Measurements from ENCODE around the gene TMEM240.
A peak's percentile ranks its signal among the peaks of the same experiment; 100 is the strongest.
"Not testable (repeated sequence)": the region's sequence is repeated elsewhere in the genome, so short reads cannot be mapped to it uniquely, and the experiment has no call there.

The TMEM240 gene

DNA sequence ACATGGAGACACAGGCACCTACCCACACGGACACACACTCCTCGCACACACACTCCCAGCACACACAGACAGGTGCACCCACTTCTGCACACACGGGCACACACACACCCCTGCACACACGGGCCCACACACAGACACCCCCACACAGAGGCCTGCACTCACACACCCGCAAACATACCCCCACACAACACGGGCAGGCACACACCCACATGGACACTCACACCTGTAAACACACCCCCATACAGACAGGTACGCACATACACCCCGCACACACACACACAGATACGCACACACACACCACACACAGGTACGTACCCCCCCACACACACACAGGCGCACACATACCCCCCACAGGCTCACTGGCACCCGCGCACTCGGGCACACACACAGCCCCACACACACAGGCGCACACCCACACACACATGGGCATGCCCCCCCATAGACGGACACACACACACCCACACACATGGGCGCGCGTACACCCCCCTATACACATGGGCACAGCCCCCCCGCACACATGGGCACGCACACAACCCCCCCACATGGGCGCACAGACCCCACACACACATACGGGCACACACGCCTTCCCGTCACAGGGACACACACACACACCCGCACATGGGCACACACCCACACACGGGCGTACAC lies 22.3 kb downstream of the TMEM240 start:
- Histone ChIP-seq H3K36me3 (peaks cover 29 to 72% (median 56%) of the 10 kb centered on the region in 11 experiments), H3K4me2 (no peak overlapping the region)

DNA sequence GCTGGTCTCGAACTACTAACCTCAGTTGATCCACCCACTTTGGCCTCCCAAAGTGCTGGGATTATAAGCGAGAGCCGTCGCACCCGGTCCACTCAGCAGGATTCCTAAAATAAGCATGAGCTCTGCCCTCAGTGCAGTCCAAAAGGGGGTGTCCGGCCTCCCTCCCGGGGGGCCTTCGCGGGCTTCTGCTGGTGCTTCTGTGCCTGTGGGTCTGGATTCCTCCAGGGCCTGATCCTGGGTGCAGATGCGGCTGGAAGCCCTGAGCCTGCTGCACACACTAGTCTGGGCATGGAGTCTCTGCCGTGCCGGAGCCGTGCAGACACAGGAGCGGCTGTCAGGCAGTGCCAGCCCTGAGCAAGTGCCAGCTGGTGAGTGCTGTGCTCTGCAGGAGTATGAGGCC lies 23.5 kb downstream of the TMEM240 start:
- H3K27me3 ChIP-seq; H3K4me3 ChIP-seq; H3K4me2 ChIP-seq; H3K9me3 ChIP-seq (replicated peaks in 1 of 11); H3K27ac ChIP-seq: not testable (repeated sequence)
- Histone ChIP-seq H3K9ac (0 out of 22 replicates have a peak overlapping the region, but pooled peaks of 1 of the 11 experiments have one; percentile 9), H3K36me3 (peaks cover 29 to 61% (median 52%) of the 10 kb centered on the region in 11 experiments), H3K4me1 (peaks cover 20 to 28% (median 26%) of the 10 kb centered on the region in 10 experiments), H4K20me1 (peaks cover 0 to 63% (median 44%) of the 10 kb centered on the region in 11 experiments; a peak in 17 of 22 replicates)

More for the DNA sequence above, 22.3 kb downstream of the TMEM240 start:
- Histone ChIP-seq H3K4me1 (peaks cover 26 to 40% (median 38%) of the 10 kb centered on the region in 10 experiments), H3K4me3 (no peak overlapping the region), H3K9me3 (replicated peaks in 1 of 11) (no peaks in the 10 kb centered on the region), H3K27ac (no peak overlapping the region), H3K9ac (no peak overlapping the region), H4K20me1 (peaks cover 0 to 75% (median 56%) of the 10 kb centered on the region in 11 experiments; a peak in 21 of 22 replicates), H3K27me3 (peaks cover 0 to 8% (median 0%) of the 10 kb centered on the region in 11 experiments; a peak in 3 of 22 replicates)
- no peak for TF ChIP-seq Cebpa-rat (IDR thresholded peaks at IDR 0.05)

DNA sequence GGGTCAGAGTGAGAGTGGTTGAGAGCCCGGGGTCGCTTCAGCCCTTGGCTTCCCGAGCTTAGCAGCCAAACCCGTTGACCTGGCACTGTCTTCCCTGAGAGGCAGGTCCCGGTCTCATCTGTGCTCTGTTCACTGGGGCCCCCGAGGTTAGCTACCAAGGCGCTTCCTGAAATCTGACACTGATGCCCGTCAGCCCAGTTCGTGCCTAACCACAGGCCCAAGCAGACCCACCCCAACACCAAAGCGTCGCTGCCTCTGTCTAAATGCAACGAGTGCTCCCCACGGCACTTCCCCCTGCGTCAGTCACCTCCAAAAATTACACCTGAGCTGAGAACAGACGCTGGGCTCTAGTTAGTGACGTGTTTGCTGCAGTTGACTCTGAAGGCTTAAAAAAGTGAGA lies 26.0 kb downstream of the TMEM240 start:
- peak overlapping the region in 8 of 11 experiments; percentile 24 to 59 (median 44); a peak in 14 of 22 replicates for H3K9ac ChIP-seq
- H3K27me3 ChIP-seq, result not testable (repeated sequence)

DNA sequence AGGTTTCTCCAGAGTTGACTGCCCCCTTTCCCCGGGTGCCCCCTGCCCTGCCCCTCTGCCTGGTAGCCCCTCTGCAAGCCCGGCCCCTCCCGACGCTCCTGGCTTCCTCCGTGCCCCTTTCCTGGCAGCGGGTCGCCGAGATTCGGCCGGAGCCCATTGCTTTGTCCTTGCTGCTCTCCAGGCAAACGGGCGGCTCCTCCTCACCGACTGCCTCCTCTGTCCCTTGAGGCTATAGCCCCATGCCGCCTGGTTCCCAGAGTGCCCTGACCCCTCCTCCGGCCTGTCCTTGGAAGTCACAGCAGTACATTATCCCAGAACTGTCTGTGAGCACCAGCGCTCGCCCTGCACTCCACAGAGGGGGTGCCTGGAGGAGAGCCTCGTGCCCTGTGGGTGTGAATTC lies 26.7 kb downstream of the TMEM240 start:
- Histone ChIP-seq H3K4me1 (peaks cover 32 to 49% (median 42%) of the 10 kb centered on the region in 10 experiments), H3K4me3 (peak overlapping the region in 6 of 10 experiments; percentile 34 to 79 (median 44); a peak in 11 of 20 replicates), H4K20me1 (peaks cover 0 to 42% (median 24%) of the 10 kb centered on the region in 11 experiments; a peak in 17 of 22 replicates), H3K9ac (peak overlapping the region in 9 of 11 experiments; percentile 5 to 59 (median 44); a peak in 12 of 22 replicates), H3K4me2 (peak overlapping the region; percentile 58 to 79 (median 69)), H3K36me3 (peaks cover 17 to 34% (median 29%) of the 10 kb centered on the region in 11 experiments)
- not testable (repeated sequence) for H3K27ac ChIP-seq; H3K9me3 ChIP-seq (replicated peaks in 1 of 11); H3K27me3 ChIP-seq

More for the DNA sequence above, 26.0 kb downstream of the TMEM240 start:
- Histone ChIP-seq H3K36me3 (peaks cover 17 to 38% (median 29%) of the 10 kb centered on the region in 11 experiments), H3K4me2 (peak overlapping the region; percentile 58 to 79 (median 69)), H3K27ac (peak overlapping the region in 1 of 11 experiments; percentile 22; a peak in 1 of 22 replicates), H4K20me1 (peaks cover 0 to 42% (median 24%) of the 10 kb centered on the region in 11 experiments; a peak in 17 of 22 replicates), H3K4me1 (peaks cover 31 to 44% (median 36%) of the 10 kb centered on the region in 10 experiments), H3K4me3 (peak overlapping the region in 3 of 10 experiments; percentile 25 to 35 (median 27); a peak in 1 of 20 replicates)
- H3K9me3 ChIP-seq (replicated peaks in 1 of 11), result not testable (repeated sequence)

DNA sequence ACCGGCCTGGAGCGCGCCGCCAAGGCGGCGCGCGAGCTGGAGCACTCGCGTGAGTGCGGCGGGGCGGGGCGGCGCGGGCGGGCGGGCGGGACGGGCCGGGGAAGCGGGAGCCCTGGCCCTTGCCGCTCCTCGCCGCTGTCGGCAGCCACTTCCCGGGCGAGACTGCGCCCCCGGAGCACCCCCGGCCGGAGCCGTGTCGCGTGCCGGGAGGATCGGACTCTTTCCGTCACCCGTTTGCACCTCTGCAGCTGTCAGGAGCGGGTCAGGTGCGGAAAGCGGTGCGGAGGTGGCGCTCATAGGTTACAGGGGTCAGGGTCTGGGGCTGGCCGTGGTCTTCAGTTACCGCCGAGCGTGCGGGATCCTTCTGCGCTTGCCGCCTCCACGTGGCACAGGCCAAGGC lies 28.0 kb downstream of the TMEM240 start:
- Histone ChIP-seq H3K27ac (peak overlapping the region in 9 of 11 experiments; percentile 40 to 93 (median 91); a peak in 15 of 22 replicates), H3K4me3 (peak overlapping the region; percentile 66 to 89 (median 76)), H3K4me2 (peak overlapping the region; percentile 68 to 89 (median 74); a peak in 19 of 22 replicates), H4K20me1 (peaks cover 0 to 40% (median 24%) of the 10 kb centered on the region in 11 experiments; a peak in 17 of 22 replicates), H3K36me3 (peaks cover 11 to 24% (median 22%) of the 10 kb centered on the region in 11 experiments), H3K4me1 (peaks cover 32 to 53% (median 45%) of the 10 kb centered on the region in 10 experiments), H3K9ac (peak overlapping the region; percentile 69 to 93 (median 91); a peak in 21 of 22 replicates)
- not testable (repeated sequence) for H3K27me3 ChIP-seq; H3K9me3 ChIP-seq (replicated peaks in 1 of 11)

DNA sequence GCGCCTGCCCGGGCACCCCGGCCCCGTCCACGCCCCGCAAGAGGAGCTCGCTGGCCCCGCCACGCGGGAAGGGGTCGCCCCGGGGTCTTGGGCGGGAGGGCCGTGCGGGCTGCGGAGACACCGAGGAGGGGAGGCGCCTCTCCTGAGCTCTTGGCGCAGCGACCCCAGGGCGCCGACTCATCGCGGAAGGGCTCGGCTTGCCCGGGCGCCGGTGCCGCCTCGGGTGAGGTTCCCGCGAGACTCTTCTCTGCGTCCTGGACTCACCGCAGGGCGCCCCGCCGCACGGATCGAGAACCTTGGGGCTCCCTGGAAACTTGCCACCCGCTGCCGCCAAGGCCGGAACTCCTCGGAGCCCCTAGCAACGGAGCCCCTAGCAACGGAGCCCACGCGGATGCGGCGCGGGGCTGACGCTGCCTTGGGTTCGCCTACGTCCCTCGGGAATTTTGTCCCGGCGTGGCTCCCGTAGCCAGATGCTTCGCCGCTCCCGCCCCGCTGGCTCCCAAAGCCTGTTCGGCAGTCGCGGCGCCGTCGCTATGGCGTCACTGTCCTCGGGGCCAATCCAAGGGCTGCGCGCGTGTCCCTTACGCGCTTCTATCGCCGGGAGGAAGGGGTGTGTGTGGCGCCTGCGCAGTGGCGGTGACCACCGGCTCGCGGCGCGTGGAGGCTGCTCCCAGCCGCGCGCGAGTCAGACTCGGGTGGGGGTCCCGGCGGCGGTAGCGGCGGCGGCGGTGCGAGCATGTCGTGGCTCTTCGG lies 28.7 kb downstream of the TMEM240 start, which contains the start of gene ATAD3A:
Gene ATAD3A, plus strand, starts transcription at position 630 of the 753 bp plus-strand sequence. Its CDS starts 107 bp downstream, at position 737.
- Histone ChIP-seq H3K9me3 (replicated peaks in 1 of 11) (no peaks in the 10 kb centered on the region), H3K4me1 (peaks cover 32 to 53% (median 46%) of the 10 kb centered on the region in 10 experiments), H3K27me3 (no peaks in the 10 kb centered on the region), H3K36me3 (peaks cover 7 to 20% (median 18%) of the 10 kb centered on the region in 11 experiments), H3K4me3 (peak within 1 kb of the TSS; percentile 66 to 89 (median 76)), H3K27ac (peak within 1 kb of the TSS; percentile 77 to 93 (median 90)), H4K20me1 (peaks cover 0 to 35% (median 22%) of the 10 kb centered on the region in 11 experiments; a peak in 17 of 22 replicates), H3K9ac (peak within 1 kb of the TSS; percentile 86 to 93 (median 91)), H3K4me2 (peak within 1 kb of the TSS; percentile 74 to 98 (median 91))
- no peak for TF ChIP-seq Cebpa-rat (IDR thresholded peaks at IDR 0.05)

DNA sequence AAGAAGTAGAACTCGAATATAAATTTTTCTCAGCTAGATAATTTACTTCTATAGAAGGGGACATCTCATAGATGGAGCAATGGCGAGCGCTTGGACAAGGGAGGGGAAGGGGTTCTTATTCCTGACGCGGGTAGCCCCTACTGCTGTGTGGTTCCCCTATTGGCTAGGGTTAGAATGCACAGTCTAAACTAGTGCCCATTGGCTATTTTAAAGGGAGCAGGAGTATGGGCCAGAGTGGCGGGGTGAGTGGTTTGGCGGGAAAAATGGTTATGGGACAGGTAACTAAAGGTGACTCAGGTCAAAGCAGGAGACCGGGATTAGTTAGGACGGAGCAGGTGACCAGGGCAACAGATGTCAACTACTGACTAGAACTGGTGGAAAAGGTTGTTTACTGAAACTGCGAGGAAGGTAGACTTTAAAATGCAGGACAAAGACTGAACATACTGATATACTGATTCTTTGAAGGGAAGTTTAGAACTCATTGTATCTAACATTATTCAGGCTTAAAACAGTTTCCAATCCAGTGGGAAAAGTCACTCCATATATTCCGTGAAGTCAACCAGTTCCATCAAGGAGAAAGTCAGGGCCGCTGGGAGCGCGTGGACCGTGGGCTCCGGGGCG lies 29.4 kb downstream of the TMEM240 start:
- H3K36me3 ChIP-seq, result peaks cover 0 to 13% (median 11%) of the 10 kb centered on the region in 11 experiments; a peak in 18 of 22 replicates
- H3K4me2 ChIP-seq, result peak overlapping the region; percentile 72 to 98 (median 91)
- H3K9me3 ChIP-seq (replicated peaks in 1 of 11), result no peaks in the 10 kb centered on the region
- peak overlapping the region; percentile 86 to 93 (median 91) for H3K9ac ChIP-seq
- H3K27ac ChIP-seq, result peak overlapping the region; percentile 77 to 93 (median 90)
- no peak for TF ChIP-seq Cebpa-rat (IDR thresholded peaks at IDR 0.05)
- peak overlapping the region; percentile 66 to 89 (median 76) for H3K4me3 ChIP-seq
- H3K27me3 ChIP-seq, result no peaks in the 10 kb centered on the region
- H3K4me1 ChIP-seq, result peaks cover 38 to 59% (median 50%) of the 10 kb centered on the region in 10 experiments
- H4K20me1 ChIP-seq, result peaks cover 0 to 29% (median 17%) of the 10 kb centered on the region in 11 experiments; a peak in 17 of 22 replicates

DNA sequence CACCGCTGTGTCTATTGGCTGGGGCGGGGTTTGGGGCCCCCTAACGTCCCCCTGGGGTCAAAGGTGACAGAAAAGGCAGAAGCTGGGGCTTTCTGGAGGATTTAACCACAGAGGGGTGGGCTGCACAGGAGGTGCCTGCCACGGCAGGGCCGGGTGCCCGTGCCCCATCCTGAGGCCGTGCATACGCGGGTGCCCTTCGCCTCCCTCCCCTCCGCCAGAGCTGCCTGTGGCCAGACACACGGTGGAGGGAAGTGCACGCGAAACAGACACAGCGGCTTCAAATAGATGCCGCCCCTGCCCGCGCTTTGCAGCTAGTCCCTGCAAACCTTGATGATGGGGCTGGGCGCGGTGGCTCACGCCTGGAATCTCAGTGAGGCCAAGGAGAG lies 31.0 kb downstream of the TMEM240 start:
- not testable (repeated sequence) for H3K4me3 ChIP-seq; H3K36me3 ChIP-seq; H3K9me3 ChIP-seq (replicated peaks in 1 of 11); H3K27ac ChIP-seq; H3K27me3 ChIP-seq; H3K9ac ChIP-seq
- peak overlapping the region; percentile 9 to 56 (median 40); a peak in 14 of 22 replicates for H3K4me2 ChIP-seq
- peaks cover 0 to 14% (median 3%) of the 10 kb centered on the region in 11 experiments; a peak in 10 of 22 replicates for H4K20me1 ChIP-seq
- H3K4me1 ChIP-seq, result peaks cover 38 to 61% (median 52%) of the 10 kb centered on the region in 10 experiments

DNA sequence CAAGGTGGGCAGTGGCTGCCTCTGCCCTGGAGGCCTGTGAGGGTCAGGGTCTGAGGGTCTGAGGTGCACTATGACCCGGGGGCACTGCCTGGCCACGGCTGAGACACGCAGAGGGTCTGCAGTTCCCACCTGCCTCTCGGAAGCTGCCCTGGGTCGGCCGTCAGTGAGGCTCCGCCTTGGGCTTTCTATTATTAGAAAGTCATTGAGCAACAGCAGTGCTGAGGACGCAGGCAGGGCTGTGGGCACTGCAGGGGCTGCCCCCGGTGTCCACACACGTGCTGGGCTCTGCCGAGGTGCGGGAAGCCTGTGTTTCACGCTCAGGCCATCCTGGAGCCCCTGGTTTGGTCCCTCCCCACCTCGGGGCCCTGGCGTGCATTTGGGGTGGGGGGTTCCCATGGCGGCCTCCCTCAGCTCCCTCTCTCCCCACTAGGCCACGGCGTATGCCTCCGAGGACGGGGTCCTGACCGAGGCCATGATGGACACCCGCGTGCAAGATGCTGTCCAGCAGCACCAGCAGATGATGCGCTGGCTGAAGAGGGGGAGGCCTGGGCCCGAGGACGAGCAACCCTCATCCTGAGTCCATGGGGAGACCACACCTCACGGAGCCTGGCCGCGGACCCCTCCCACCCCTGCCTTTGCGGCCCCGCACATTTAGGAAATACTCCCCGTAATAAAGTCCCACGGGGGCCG lies 31.5 kb downstream of the TMEM240 start:
- H3K4me2 ChIP-seq, result peak overlapping the region in 10 of 11 experiments; percentile 9 to 56 (median 40); a peak in 14 of 22 replicates
- not testable (repeated sequence) for H3K27me3 ChIP-seq; H3K9me3 ChIP-seq (replicated peaks in 1 of 11); H3K36me3 ChIP-seq; H3K4me3 ChIP-seq; H4K20me1 ChIP-seq
- H3K27ac ChIP-seq, result peak overlapping the region in 4 of 11 experiments; percentile 8 to 32 (median 24); a peak in 2 of 22 replicates
- H3K4me1 ChIP-seq, result peaks cover 33 to 61% (median 52%) of the 10 kb centered on the region in 10 experiments
- 0 out of 22 replicates have a peak overlapping the region, but pooled peaks of 1 of the 11 experiments have one; percentile 26 for H3K9ac ChIP-seq
